KOPT-K1 (cell line): ENCODE data around the gene ZDHHC14.
A peak's percentile ranks its signal among the peaks of the same experiment; 100 is the strongest.

Source experiments
- H3K27ac ChIP-seq: fragments of 200-600 bp; sonication (generic); 2 replicates; pipeline ENCODE4 v1.5.1; 2016; ENCODE audit warnings: antibody characterized with exemption, mild to moderate bottlenecking, low read depth, low read length; ENCODE audit not compliant: poor library complexity, severe bottlenecking
- H3K36me3 ChIP-seq: fragments of 200-600 bp; sonication (generic); 2 replicates; pipeline ENCODE4 v1.5.1; 2017; ENCODE audit warnings: antibody characterized with exemption, mild to moderate bottlenecking, low read length, moderate library complexity; ENCODE audit not compliant: insufficient read depth
- H3K9me3 ChIP-seq: fragments of 200-600 bp; sonication (generic); 2 replicates; pipeline ENCODE4 v1.5.1; 2017; ENCODE audit warnings: antibody characterized with exemption, low read length, mild to moderate bottlenecking; ENCODE audit not compliant: insufficient read depth, poor library complexity, severe bottlenecking

The ZDHHC14 gene

GRCh38 chr6:157535340-157536222 is 154.6 kb downstream of the ZDHHC14 start:
- Histone ChIP-seq H3K27ac (peak overlapping the region; percentile 49), H3K9me3 (no peaks in the 10 kb centered on the region), H3K36me3 (no peaks in the 10 kb centered on the region)

DNA sequence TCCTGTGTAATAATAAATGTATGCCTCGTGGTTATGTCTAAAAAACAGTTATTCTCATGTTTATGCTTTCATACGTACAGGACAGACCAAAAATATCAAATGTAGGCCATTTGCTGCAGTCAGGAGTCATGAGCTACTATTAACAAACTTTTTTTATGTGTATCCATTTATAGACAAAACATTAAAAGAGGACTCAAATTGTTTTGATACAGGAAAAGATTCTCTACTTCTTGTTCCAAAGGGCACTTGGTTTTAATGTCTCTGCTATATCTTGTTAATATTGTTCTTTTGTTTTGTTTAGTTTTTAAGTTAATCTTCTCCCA is 155.2 kb downstream of the ZDHHC14 start:
- Histone ChIP-seq H3K9me3 (no peaks in the 10 kb centered on the region), H3K36me3 (no peaks in the 10 kb centered on the region), H3K27ac (peak overlapping the region; percentile 49)

- no peaks in the 10 kb centered on the region for H3K9me3 ChIP-seq
- no peak overlapping the region for H3K27ac ChIP-seq
- no peaks in the 10 kb centered on the region for H3K36me3 ChIP-seq
Observed at GRCh38 chr6:157537556-157537955, 156.6 kb downstream of the ZDHHC14 start.

DNA sequence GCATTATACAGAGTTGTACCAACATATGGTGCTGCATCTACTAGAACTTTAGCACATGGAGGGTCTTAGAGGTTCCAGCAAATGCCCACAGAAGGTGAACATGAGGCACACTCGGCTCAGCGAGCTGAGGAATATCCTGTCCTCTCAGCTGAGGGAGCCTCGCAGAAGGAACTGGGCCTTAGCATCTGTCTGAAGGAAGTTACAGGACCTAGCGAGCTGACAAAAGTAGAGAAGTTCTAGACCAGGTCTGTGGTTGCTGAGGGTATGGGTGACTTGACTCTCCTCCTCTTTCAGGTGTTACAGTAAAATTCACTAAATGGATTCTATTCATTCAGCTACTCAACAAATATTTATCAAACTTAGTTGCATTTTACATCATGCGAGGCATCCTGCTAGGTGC is 157.2 kb downstream of the ZDHHC14 start:
- H3K9me3 ChIP-seq, result no peaks in the 10 kb centered on the region
- H3K36me3 ChIP-seq, result no peaks in the 10 kb centered on the region
- no peak overlapping the region for H3K27ac ChIP-seq

DNA sequence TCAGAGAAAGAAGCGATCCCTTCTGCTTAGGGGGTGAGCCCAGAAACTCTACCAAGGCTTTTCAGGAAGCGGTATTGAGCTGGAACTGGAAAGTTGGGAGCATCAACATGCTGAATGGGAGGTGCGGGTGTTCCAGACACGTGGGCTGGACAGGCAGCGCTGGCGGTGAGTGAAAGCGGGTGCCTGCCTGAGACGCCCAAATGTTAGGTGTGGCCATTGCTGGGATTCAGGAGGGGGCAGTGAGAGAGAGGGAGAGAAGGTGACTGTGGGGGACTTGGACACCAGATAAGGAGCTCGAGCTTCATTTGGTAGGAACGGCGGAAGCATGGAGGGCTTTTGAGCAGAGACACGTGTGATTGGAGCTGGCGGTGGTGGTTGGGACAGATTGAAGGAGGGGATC is 157.7 kb downstream of the ZDHHC14 start:
- no peaks in the 10 kb centered on the region for H3K36me3 ChIP-seq
- no peak overlapping the region for H3K27ac ChIP-seq
- H3K9me3 ChIP-seq, result no peaks in the 10 kb centered on the region

DNA sequence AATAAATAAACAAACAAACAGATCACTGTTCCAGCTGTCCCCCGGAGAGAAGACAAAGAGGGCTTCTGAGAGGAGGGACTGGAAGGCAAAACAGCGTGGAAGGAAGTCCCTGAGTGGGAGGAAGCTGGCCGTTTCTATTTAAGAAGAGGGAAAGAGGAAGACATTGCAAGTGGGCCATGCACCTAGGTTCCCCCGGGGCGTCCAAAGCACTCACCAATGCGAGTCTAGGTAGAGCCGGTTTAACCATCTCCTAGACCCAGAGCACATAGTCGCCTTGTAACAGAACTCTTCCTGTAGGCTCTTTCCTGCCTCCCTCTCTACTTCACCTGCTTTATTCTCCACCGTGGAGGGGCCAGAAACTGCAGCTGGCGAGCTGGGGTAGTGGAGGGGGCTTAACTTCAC is 158.4 kb downstream of the ZDHHC14 start:
- Histone ChIP-seq H3K36me3 (no peaks in the 10 kb centered on the region), H3K27ac (no peak overlapping the region), H3K9me3 (no peaks in the 10 kb centered on the region)

- Histone ChIP-seq H3K9me3 (no peaks in the 10 kb centered on the region), H3K36me3 (no peaks in the 10 kb centered on the region), H3K27ac (no peak overlapping the region)
Observed at GRCh38 chr6:157539900-157540752, 159.1 kb downstream of the ZDHHC14 start.

GRCh38 chr6:157541618-157542413 is 160.8 kb downstream of the ZDHHC14 start:
- Histone ChIP-seq H3K9me3 (no peaks in the 10 kb centered on the region), H3K27ac (no peak overlapping the region), H3K36me3 (no peaks in the 10 kb centered on the region)

- no peaks in the 10 kb centered on the region for H3K36me3 ChIP-seq
- H3K27ac ChIP-seq, result no peak overlapping the region
- no peaks in the 10 kb centered on the region for H3K9me3 ChIP-seq
Observed at GRCh38 chr6:157542414-157543160, 161.6 kb downstream of the ZDHHC14 start.

- H3K9me3 ChIP-seq, result no peaks in the 10 kb centered on the region
- no peak overlapping the region for H3K27ac ChIP-seq
- no peaks in the 10 kb centered on the region for H3K36me3 ChIP-seq
Observed at GRCh38 chr6:157546321-157546720, 165.3 kb downstream of the ZDHHC14 start.

- H3K36me3 ChIP-seq, result no peaks in the 10 kb centered on the region
- H3K27ac ChIP-seq, result no peak overlapping the region
- no peaks in the 10 kb centered on the region for H3K9me3 ChIP-seq
Observed at GRCh38 chr6:157547112-157547511, 166.1 kb downstream of the ZDHHC14 start.

GRCh38 chr6:157548635-157549467 is 167.9 kb downstream of the ZDHHC14 start:
- no peak overlapping the region for H3K27ac ChIP-seq
- no peaks in the 10 kb centered on the region for H3K9me3 ChIP-seq
- H3K36me3 ChIP-seq, result no peaks in the 10 kb centered on the region

- no peak overlapping the region for H3K27ac ChIP-seq
- H3K36me3 ChIP-seq, result no peaks in the 10 kb centered on the region
- no peaks in the 10 kb centered on the region for H3K9me3 ChIP-seq
Observed at GRCh38 chr6:157549468-157549745, 168.4 kb downstream of the ZDHHC14 start.
